Iris pigment epithelial cell (primary cell): Measurements from ENCODE around the gene LHX3.

Experiments
- DNase-seq: peaks from one replicate; pipeline ENCODE4 v3.0.0-alpha.2; 2011; ENCODE audit warnings: low read depth

LHX3 gene

DNA sequence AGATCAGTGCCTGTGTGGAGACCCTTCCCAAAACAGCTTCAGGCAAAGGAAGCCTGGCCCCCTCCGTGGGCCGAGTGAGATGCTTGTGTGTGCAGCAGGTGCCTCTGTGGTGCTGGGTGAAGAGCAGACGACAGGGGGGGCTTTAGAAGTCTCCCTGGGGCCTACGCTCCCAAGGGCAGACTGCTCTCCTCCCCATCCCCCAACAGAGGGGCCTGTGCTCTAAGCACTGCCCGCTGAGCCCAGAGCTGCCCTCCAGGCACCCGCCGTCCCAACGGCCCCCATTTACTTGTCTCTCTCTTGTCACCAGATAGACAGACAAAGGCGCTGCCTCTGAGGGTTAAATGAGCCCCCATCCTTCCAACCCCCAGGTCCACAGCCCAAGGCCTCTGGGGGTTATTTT, 2.7 kb upstream of the LHX3 start:
- DNase-seq = no peak

DNA sequence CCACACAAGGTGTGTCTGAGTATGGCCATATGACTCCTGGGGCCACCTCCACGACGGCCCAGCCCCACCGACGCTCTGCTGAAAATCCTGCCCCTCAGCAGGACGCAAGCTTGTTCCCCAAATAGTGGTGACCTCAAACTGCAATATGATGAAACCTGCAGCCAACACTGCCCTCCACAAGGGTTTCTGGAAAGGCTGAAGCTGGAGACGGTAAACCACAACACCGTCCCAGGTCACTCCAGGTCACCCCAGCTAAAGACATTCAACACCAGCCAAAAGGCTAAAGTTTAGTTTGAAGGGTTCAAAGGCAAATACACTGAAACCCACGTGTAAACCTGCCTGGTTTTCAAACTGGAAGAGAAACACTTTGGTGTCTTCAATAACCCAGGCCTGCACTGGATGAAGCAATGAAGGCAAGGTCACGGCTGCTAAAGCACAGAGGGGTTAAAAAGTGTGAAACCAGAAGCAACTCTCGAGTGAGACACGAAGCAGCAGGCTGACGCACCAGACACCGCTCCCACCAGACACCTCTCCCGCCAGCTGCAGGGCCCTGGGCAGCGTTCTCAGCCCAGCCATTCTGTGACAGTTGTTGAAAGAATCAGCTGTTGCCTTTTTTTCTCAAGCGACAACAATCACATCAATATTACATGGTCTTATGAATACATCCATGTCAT, 1.8 kb upstream of the LHX3 start:
- no peak for DNase-seq

DNA sequence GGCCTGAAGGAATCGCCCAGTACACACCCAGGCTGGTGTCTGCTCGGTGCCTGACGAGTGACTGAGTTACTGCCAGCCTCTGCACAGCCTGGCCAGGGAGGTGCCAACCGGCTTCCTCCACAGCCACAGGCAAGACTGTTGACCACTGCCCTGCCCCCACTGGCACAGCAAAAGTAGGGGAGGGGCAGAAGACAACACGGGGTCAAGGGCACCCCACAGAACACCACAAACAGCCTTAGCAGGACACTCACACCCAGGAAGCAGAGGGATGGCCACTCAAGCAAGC, 722 bp upstream of the LHX3 start:
- DNase-seq = no peak

DNA sequence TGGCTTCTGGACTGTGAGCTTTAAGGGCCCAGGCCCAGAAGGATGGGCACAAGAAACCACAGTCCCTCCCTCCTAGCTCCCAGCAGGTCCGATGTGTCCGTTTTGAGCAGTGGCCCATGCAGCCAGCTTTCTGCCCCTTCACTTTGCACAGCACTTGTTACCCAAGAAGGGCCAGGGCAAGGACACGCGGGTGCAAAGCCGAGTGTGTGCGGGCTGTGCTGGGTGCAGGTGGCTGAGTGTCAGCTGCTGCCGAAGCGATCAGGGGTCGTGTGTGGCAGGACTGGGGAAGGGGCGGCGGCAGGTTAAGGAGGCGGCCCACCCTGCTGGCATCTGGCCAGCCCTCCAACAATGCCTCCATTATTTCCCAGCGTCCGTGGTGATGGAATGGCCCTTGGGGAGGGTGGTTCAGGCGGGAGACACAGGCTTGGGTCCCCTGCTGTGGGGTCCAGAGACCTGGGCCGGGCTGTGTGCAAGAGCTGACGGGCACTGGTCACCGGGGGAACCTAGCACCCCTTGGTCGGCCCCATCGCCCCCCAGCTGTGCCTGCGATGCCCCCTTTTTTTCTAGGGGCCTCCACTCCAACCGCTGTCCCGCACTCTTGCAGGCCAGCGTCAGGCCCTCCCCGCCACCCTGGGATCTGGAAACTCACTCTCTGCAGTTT, 653 bp downstream of the LHX3 start:
- DNase-seq = no peak

DNA sequence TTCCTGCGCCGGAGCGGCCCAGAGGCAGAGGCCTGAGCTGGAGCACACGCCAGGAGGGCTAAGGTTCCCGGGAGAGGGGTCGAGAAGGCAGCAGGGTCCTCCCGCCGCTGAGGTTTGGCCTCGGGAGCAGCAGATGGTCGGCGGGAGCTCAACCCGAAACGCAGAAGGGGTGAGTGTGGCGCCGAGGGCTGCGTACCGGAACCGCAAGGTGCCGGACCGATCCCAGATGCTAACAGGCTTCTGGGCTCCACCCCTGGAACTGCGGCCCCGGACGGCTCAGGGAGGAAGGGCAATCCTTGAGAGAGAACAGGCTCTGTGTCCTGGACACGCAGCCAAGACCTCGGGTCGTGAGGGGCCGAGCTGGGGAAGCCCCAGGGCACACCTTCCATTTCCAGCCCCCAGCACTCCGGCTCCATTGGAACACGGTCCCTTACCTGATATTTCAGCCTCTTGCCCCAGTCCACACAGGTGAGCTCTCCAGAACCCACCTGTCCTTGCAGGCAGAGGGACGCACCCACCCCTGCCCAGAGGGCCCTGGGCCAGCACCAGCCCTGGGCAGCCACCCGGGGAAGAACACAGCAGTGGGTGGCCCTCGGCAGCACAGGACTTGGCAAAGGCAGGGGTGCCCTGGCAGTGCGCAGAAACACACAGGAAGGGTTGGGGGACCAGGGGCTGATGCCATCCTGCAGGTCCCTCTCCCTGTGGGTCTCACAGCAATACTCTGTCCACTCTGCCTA, 1.4 kb downstream of the LHX3 start:
- DNase-seq = no peak

DNA sequence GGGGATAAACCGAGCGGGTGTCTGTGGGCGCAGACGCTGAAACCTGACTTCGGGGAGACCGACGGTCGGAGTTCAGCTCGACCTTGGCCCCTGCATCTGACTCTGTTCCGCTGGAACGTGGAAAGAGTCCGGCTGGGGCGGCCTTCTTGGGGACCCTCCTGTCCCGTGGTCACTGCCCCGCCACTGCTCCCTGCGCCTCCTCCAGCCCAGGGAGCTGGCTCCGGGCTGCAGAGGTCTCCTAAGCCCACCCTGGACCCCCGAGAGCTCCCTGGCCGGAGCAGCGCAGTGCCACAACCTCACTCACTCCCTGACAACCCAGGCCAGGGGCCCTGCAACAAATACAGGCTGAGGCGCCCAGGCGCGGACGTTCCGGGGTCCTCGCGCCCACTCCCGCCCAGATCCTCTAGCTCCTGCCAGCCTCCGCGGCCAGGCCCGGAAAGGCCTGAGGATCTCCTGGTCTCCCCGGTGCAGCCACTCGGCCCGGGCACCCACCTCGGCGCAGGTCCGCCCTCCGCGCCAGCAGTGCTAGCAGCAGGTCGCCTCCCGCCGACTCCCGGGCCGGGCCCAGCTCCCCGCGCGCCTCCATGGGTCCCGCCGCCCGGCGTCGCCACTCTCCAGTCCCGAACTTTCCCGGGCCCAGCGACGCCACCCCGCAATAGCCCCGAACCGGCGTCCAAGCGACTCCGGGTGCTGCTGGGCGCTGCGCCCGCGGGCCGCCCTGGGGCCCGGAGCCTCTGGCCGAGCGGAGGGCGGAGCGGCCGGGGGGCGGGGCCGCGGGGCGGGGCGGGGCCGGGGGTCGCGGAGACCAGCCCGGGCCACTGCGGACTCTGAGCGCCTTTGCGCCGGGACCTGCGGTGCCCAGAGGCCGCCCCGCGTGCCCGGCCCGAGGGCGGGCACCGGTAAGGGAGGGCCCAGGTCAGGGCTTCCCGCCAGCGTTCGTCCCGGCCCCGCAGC, 2.2 kb downstream of the LHX3 start:
- DNase-seq = no peak

DNA sequence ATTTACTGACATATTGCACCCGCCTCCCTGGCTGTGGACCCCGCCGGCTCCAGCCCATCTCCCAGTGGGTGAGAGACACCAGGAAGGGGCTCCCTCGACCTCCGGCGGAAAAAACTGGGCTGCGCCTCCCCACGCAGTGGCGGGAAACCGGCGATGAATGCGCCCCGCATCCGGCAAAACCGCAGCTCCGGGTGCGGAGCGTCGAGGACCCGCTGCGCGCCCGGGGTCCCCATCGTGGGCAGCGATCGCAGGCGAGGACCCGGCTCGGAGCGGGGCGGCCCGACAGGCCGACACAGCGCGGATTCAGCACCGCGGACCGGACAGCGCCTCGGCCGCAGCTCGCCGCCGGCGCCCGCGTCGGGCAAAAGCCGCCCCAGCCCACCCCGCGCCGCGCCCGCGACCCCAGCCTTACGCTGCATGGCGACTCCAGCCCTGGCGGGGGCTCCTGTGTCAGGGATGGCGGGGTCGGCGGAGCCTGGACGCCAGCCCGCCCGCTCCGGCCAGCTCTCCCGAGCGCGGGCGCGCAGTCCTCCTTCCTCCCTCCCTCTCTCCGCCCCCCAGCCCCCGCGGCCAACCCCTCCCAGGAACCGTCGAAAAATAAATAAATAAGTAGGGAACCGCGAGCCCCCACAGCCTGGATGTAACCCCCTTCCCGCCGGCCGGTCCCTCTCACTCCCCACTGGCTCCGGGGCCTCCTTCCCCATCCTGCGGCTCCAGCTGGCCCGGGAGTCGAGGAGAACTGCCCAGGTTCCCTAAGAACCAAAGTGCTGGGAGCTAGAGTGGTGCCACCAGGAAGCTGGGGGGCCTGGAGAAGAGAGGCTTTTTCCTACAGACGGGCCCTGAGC, 3.1 kb downstream of the LHX3 start:
- peak; percentile 21 for DNase-seq

DNA sequence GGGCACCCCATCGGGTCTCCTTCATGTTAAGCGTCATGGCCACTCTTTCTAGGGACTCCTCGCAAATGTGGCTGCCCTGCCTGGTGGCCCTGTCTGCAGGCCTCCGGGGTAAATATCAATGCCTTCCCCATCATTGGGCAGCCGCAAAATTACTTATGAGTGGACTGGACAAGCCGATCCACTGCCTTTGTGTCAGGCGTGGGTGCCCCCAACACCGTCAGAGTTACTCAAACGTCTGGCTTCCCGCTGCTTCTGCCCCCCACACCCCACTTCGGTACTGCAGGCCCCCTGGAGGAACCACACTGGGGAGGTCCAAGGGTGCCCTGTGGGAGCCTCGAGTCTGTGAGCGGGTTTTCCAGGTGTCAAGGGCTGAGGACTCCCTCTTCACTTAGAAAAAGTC, 3.8 kb downstream of the LHX3 start:
- no peak for DNase-seq

DNA sequence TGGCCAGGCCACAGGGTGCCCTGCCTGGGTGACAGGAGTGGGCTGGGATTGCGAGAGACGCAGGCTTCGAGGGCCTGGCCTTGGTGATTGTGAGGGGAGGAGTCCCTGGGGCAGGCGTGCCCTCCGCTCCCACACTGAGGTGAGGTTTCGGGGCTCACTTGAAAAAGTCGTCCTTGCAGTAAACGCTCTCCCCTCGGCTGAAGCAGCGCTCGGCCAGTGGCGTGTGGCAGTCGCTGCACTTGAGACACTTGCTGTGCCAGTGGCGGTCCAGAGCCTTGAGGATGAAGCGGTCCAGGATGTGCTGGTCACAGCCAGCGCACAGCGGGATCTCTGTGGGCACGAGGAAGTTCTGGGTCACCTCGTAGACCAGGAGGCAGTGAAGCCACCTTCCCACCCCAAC, 4.5 kb downstream of the LHX3 start:
- DNase-seq = no peak

DNA sequence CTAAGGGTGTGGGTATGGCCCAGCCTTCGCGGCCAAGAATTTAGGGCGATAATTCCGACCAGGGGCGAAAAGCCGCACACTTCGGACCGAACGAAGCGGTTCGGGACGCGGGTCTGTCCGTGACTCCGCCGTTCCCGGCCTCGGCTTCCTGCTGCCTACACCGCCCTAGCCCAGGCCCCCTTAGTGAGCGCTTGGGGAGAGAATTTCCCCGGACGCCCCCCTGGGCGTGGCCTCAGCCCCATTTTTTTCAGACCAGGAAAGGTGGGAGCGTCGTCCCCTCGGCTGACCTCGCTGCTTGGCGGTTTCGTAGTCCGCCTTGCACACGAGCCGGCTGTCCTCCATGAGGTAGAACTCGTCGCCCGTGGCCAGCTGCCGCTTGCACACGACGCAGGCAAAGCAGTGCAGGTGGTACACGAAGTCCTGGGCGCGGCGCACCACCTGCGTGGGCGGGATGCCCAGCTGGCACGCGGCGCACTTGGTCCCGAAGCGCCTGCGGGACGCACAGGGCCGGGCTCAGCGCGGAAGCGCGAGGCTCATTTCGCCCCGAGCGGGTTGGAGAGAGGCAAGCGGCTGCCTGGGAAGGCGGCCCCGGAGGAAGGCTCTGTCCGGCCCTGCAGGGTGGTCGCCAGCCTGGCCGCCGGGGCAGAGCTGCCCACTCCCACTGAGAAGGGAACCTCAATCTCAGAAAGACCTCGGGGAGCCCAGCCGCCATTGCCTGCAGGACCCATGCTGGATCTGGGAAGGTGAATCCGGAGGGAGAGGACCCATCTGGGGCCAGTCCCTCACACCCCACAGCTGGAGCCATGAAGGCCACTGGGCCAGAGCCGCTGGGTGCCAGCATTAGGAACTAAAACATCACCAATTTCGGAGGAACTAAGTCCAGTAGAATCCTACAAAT, 5.3 kb downstream of the LHX3 start:
- DNase-seq = no peak

DNA sequence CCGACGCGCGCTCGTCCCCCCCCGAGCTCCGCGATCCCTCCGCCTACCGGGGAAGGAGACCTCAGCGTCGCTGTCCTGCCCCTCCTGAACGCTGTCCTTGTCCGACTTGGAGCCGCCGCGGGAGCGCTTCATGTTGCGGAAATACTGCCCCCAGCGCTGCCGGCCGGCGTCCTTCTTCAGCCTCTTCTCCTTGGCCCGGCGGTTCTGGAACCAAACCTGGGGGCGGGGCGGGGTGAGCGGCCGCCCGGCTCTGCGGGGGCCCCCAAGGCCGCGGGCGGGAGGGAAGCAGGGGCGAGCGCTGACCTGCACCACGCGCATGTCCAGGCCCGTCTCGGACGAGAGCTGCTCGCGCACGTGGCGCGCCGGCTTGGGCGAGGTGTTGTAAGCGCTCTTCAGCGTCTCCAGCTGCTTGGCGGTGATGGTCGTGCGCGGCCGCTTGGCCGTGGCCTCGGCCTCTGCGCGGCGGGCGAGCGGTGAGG, 6.3 kb downstream of the LHX3 start:
- peak; percentile 45 for DNase-seq

DNA sequence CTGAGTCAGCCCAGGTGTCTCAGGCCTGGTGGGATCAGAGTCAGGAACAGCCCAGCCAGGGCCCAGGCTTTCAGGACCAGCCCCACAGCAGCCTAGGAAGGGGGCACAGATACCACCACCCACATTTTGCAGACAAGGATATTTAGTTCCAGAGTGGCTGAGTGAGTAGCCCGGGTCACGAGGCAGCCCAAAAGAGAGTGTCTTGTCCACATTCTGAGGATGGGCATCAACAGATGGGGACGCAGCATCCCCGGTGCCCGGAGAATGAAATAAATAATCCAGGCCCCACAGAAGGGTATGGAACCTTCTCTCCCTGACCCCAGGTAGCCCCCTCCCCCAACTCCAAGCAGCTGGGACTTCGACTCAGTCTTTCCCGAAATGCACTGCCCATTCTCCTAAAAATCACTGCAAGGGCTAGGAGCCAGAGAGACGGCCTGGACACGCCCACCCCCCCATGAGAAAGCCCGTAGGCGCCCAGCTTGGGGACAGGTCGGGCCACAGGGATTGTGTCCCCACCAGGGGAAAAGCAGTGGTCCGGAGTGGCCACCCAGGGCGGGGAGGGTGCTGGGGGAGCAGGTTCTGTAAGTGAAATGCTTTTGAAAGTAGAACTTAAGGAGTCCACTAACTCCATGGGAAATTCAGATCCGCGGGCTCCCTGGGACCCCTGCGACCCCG, 6.9 kb downstream of the LHX3 start:
- no peak for DNase-seq

DNA sequence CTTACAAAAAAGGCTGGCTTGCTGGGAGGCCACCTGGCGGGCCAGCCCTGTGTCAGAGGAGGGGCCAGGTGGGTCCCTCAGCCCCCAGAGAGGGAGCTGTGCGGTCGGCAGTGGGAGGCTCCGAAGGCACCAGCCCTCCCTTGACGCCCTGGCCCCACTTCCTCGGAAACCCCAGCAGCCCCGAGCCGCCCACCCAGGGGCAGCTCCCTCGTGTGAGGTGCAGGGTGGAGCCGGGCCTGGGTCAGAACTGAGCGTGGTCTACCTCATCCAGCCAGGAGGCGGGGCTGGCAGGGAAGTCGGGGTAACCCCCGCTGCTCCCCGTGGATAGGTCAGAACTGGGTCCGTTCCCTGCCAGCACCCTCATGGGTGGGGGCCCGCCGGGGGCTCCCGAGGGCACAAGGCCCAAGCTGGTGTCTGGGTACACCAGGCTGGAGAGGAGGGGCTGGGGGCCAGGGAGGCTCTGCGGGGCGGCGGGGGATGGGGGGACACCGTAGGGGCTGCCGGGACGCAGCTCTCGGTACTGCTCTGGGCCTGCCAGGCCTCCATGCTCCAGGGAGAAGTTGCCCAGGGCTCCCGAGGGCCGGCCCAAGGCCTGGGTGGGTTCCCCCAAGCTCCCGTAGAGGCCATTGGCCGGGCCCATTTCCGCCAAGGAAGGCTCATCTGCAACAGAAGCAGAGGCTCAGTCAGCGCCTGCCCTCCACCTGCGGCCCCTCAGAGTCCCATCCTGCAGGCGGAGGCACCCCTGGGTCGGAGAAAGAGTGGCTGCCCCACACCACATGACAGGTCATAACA, 7.6 kb downstream of the LHX3 start:
- no peak for DNase-seq

DNA sequence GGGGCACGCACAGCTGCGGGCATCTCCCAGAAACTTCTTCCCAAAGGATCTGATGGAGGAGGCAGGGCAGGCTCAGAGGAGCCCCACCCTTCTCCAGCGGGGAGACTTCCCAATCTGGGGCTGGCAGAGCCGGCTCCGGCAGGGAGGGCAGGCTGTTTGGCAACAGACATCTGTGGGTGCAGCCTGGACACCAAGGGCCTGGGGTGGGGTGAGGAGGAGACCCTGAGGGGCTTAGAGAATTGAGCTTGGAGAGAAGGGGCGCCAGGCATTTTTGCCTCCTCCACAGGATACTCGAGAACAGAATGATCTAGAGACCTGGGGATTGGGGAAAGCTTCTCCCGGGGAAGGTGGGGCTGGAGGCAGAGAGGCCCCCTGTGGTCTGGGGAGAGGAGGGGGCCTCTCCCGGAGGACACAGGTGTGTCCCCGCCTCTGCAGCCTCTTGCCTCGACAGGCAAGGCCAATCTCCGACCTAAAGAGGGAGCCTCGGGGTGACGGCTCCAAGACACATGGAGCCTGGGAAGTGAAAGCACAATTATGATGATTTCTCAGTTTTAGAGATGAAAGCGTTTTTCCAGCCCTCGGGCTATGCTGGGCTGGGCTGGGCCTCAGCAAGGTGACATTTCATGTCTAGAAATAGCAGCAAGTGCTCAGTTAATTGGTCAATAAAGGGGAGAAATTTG, 8.4 kb downstream of the LHX3 start:
- no peak for DNase-seq

DNA sequence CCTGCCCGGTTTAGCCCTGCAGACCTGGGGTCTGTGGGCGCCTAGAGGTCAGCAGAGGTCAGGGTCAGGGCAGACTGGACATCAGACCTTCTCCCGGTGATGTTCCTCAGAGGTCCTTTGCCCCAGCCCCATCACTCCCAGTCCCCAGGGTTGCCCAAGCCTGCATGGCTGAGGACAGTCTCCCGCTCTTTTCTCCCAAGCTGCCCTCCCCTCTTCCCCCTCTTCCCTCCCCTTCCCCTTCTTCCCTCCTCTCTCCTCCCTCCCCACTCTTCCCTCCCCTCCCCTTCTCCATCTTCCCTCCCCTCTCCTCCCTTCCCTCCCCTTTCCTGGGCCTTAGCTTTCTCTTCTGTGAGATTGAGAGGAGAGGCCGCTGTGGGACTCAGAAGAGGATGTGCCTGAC, 10.4 kb downstream of the LHX3 start:
- DNase-seq = no peak

DNA sequence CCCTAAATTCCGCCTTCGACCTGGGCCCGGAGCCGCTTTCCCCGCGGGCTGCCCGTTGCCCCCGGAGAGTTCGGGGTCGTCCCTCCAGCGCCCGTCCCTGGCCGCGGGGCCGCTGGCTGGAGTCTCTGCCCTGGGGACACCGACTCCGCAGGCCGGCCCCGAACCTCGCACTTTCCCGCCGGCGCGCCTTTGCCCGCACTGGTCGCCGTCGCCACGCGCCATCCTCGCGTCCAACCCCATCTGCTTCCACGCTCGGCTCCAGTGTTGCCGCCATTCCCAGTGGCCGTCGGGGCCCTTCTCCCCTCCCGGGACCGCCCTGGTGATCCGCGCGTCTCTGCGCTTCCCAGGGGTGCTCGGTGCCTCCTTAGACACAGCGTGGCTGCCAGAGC, 11.0 kb downstream of the LHX3 start:
- no peak for DNase-seq

DNA sequence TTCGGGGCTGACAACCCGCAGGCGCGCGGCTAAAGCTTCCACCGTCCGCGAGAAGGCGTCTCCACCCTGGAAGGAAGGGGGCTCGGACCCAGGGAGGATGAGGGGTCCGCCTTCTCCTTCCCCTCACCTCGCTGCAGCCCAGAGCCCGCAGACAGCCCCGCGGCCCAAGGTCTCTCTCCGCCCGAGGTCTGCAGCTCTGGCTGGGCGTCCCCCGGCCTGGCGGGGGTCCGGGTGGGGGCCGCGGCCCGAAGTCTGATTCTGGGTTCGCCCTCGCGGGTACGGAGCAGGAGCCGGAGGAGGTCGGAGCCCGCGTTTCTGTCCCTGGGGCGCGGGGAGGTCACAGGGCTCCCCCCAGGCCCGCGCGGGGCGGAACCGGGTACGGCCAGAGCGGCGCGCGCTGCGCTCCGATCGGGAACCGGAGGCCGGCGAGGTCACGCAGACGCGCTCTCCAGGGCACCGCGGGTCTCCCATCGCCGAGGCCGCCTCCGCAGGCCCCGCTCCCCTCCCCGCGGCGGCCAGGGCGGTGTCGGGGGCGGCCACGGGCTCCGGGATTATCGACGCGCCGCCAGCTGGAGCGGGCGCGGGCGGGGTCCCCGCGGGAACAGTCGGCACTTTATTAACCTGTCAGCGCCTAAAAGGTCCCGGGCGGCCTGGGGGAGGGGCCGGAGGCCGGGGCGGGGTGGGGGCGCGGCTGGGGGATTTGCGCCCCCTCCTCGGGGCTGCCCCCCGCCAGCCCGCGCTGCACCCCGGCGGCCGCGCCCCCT, 11.6 kb downstream of the LHX3 start:
- no peak for DNase-seq
